Nephron (organoid): ENCODE data around the gene KIRREL3.

Experiments
- H3K27ac Mint-ChIP-seq, 3 experiments: 2 replicates each; pipeline ENCODE4 v1.8.0; 2020; ENCODE audit warnings: mixed read lengths in 3 of 3, mild to moderate bottlenecking in 2 of 3, moderate library complexity in 1 of 3
- H3K27me3 Mint-ChIP-seq: 2 replicates; pipeline ENCODE4 v1.8.0; 2021; ENCODE audit warnings: low read depth, mild to moderate bottlenecking, moderate library complexity, mixed read lengths
- H3K36me3 Mint-ChIP-seq: 2 replicates; pipeline ENCODE4 v1.8.0; 2020; ENCODE audit warnings: low read depth, mixed read lengths
- H3K4me1 Mint-ChIP-seq: 2 replicates; pipeline ENCODE4 v1.8.0; 2020; ENCODE audit warnings: mixed read lengths
- H3K4me3 Mint-ChIP-seq, 3 experiments: 2 replicates each; pipeline ENCODE4 v1.8.0; 2020; ENCODE audit warnings: mild to moderate bottlenecking in 3 of 3, mixed read lengths in 3 of 3, moderate library complexity in 2 of 3
- H3K9me3 Mint-ChIP-seq: 2 replicates; pipeline ENCODE4 v1.8.0; 2020; ENCODE audit warnings: mixed read lengths
- CTCF ChIP-seq, 3 experiments: fragments of 200-600 bp; sonication (generic); IDR thresholded peaks; one replicate each; pipeline ENCODE4 v1.5.0; 2021; ENCODE audit warnings: antibody characterized with exemption in 3 of 3; ENCODE audit not compliant: unreplicated experiment in 3 of 3

Gene KIRREL3

GRCh38 chr11:126488591-126489370, 511.8 kb downstream of the KIRREL3 start:
- H3K4me3 Mint-ChIP-seq, result no peak overlapping the region
- peaks cover 42% of the 10 kb centered on the region for H3K4me1 Mint-ChIP-seq
- H3K27ac Mint-ChIP-seq, result no peak overlapping the region
- H3K9me3 Mint-ChIP-seq, result no peaks in the 10 kb centered on the region
- TF ChIP-seq CTCF (IDR thresholded peaks at IDR 0.05; ENCODE audit: unreplicated experiment in 3 of 3), result no peak
- H3K27me3 Mint-ChIP-seq, result peaks cover 8% of the 10 kb centered on the region
- no peaks in the 10 kb centered on the region for H3K36me3 Mint-ChIP-seq

- Mint-ChIP-seq H3K27me3 (peaks cover 8% of the 10 kb centered on the region), H3K4me1 (peaks cover 49% of the 10 kb centered on the region), H3K36me3 (no peaks in the 10 kb centered on the region), H3K4me3 (no peak overlapping the region), H3K9me3 (no peaks in the 10 kb centered on the region), H3K27ac (no peak overlapping the region)
- TF ChIP-seq CTCF (IDR thresholded peaks at IDR 0.05; ENCODE audit: unreplicated experiment in 3 of 3), result no peak
Observed at GRCh38 chr11:126487711-126488110, 512.9 kb downstream of the KIRREL3 start.

DNA sequence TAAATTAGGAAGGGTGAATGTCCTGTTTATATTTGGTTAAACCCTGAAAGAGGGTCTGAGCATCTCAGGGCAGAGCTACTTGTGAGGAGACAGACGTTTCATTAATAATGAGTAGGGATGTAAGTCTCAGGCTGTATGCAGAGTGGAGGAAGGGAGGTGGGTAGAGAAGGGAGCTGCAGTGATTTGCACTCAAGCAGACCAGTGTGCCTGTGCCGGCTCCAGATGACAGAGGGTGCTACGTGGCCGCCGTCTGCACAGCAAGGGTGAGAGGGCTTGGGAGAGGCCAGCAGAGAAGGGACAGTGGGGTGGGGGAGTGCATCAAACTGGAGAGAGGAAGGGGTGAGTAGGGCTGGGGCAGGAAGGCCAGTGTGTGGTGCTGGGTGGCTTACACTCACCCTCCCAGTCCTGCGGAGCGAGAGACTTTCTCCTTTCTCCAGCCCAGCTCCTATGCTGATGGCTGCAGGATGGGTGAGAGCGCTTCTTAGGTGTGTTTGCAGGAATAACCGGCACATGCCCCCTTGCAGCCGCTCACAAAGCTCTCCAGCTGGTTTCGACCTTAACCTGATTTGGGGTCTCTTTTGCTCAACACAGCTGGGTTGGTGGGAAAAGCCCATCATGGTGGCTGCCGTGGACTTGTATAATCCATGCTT, 514.5 kb downstream of the KIRREL3 start:
- no peaks in the 10 kb centered on the region for H3K36me3 Mint-ChIP-seq
- H3K9me3 Mint-ChIP-seq, result no peaks in the 10 kb centered on the region
- peaks cover 49% of the 10 kb centered on the region for H3K4me1 Mint-ChIP-seq
- H3K27ac Mint-ChIP-seq, result peak overlapping the region in 1 of 3 experiments; percentile 54
- peaks cover 8% of the 10 kb centered on the region for H3K27me3 Mint-ChIP-seq
- no peak for TF ChIP-seq CTCF (IDR thresholded peaks at IDR 0.05; ENCODE audit: unreplicated experiment in 3 of 3)
- H3K4me3 Mint-ChIP-seq, result no peak overlapping the region

DNA sequence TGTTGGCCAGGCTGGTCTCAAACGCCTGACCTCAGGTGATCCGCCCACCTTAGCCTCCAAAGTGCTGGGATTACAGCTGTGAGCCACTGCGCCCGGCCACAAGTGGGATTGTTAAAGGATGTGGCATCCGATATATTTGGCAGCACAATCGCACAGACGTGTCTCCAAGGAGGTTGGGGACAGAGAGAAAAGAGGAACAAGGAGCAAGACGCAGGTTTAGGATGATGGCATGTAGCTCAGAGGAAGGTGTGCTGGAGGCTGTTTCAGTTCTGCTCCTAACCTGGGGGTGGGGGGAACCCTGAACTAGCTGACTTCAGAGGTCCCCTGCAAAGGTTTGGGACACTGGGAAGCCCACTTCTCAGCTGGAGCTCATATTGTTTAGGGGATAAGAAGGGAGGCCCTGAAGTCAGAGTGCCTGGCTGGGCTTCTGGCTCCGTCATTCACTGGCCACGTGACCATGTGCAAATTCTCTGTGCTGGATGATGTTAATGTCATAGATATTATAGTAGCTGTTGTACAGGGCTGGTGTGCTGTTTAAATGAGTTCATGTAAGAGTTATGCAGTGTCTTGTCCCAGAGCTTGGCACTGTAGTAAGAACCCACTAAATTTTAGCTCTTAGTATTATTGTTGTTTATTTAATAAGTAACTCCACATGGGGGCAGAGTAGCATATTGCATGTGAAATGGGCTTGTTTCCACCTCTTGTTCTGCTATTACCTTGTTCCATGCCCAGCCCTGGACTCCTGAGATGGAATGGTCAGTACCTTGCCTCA, 515.4 kb downstream of the KIRREL3 start:
- Mint-ChIP-seq H3K27me3 (peaks cover 8% of the 10 kb centered on the region), H3K36me3 (no peaks in the 10 kb centered on the region), H3K27ac (peak overlapping the region in 2 of 3 experiments; percentile 54 to 70), H3K9me3 (no peaks in the 10 kb centered on the region), H3K4me3 (no peak overlapping the region), H3K4me1 (peaks cover 49% of the 10 kb centered on the region)
- peak in 2 of 3 experiments; percentile 10 to 18 for TF ChIP-seq CTCF (IDR thresholded peaks at IDR 0.05; ENCODE audit: unreplicated experiment in 3 of 3)

DNA sequence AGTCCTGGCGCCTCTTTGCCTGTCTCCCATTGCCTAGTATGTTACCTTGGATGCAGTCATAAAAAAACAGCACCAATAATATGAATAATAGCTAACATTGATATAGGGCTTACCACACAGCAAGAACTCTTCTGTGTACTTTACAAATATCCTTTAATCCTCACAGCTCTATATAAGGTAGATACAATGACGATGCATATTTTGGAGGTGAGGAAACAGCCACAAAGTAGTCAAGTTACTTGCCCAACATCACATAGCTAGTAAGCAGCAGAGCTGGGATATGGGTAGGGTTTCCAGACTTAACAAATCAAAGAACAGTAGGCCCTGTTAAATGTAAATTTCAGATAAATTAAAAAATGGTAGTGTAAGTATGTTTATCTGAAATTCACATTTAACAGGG, 516.3 kb downstream of the KIRREL3 start:
- Mint-ChIP-seq H3K27me3 (peaks cover 8% of the 10 kb centered on the region), H3K27ac (peak overlapping the region in 1 of 3 experiments; percentile 27), H3K4me3 (no peak overlapping the region), H3K4me1 (peaks cover 41% of the 10 kb centered on the region), H3K36me3 (no peaks in the 10 kb centered on the region), H3K9me3 (no peaks in the 10 kb centered on the region)
- TF ChIP-seq CTCF (IDR thresholded peaks at IDR 0.05; ENCODE audit: unreplicated experiment in 3 of 3), result no peak
